Suprapubic skin (tissue), 4 donors: Measurements from ENCODE around the gene ALG14.

Experiments used
- CTCF ChIP-seq, 2 donors: fragments of 200-600 bp in 1 of 2; fragments of 450-650 bp in 1 of 2; sonication (generic) in 1 of 2; IDR thresholded peaks; one replicate each; pipeline ENCODE4 v1.5.1; 2016 to 2019; ENCODE audit warnings: antibody characterized with exemption in 2 of 2, mild to moderate bottlenecking in 1 of 2, moderate library complexity in 1 of 2
- EP300 ChIP-seq: sonication (generic); formaldehyde crosslinking; IDR thresholded peaks from one replicate; pipeline ENCODE4 v1.6.1; 2017; ENCODE audit warnings: antibody characterized with exemption
- POLR2AphosphoS5 ChIP-seq, 3 donors: sonication (generic); formaldehyde crosslinking; IDR thresholded peaks; one replicate each; pipeline ENCODE4 v1.6.1; 2017; ENCODE audit warnings: antibody characterized with exemption in 3 of 3

GRCh38 chr1:95111014-95111413 is 38.3 kb upstream of the ALG14 start:
- TF ChIP-seq CTCF (IDR thresholded peaks at IDR 0.05), result no peak
- no peak for TF ChIP-seq POLR2AphosphoS5 (IDR thresholded peaks at IDR 0.05)
- no peak for TF ChIP-seq EP300
